A172 (cell line): ENCODE data around the gene PABPN1. TPM values are rescaled to one million over a fixed set of nuclear protein-coding genes. Genes with fewer than 3 reads are reported as not detected.
"Not testable (repeated sequence)": the region's sequence is repeated elsewhere in the genome, so short reads cannot be mapped to it uniquely, and the experiment has no call there.

Experiments used
- DNase-seq: peaks from one replicate; pipeline ENCODE4 v3.0.0-alpha.2; 2015; ENCODE audit warnings: low spot score
- total RNA-seq: library from RNA; depleted of rRNA; stranded (reverse); fragments of >200 nt; shearing (Covaris generic); gene quantifications from 2 replicates; pipeline ENCODE4 v1.2.3, GENCODE V29; 2014

Gene PABPN1
- total RNA-seq, 1 experiment from 2014 or later: 66.5 TPM

GRCh38 chr14:23301288-23301968, 19.8 kb upstream of the PABPN1 start:
- DNase-seq: peak; percentile 88

DNA sequence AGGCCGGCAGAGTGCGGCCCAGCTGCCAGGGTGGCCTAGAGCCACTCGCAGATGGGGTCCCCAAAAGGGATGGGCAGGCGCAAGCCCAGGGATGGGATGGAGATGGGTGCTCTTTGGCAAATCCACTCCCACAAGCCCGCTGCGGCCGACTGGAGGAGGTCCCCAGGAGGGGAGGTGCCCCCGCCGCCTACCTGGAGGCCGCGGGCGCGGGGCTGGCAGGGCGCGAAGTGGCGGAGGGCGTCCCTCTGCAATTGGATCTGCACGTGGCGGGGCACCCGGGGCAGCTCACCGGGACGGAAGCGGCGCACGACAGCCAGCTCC, 19.3 kb upstream of the PABPN1 start:
- no peak for DNase-seq

GRCh38 chr14:23302290-23303225, 18.7 kb upstream of the PABPN1 start, which contains the start of gene PPP1R3E:
TSS of gene PPP1R3E (minus strand) at chr14:23302859. CDS start at chr14:23302576, 283 bp downstream.
- DNase-seq: peak; percentile 16

DNA sequence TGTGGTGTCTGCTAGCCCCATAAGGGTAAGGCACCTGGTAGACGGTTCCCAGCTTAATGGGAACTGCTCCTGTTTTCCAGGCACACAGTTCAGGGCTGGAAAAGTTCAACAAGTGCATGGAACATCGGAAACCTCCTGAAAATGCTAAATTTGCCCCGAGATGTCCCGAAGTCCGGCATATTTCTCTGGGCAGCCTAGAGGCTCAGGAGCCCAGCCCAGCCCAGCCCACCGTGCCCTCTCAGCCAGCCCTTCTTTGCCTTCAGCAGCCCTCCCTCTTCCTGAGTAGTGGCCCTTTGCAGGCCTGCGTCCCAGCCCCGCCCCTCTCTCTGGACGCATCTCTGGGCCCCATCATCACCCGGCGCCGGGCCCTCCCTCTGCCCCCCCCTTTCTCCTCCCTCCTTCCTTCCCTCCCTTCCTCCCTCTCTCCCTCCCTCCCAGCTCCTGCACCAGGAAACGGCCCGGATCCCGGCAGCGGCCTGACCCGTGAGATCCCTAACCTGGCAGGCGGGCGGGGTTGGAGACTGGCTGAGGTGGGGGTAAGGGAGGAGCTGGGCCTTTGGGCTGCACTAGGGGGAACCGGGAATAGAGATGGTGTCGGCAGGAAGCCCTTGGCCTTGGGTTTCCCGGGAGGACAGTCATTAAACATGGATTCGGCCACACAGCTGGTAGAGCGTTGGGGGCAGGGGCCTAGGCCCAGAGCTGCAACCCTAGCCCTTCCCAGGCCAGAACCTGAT, 14.7 kb upstream of the PABPN1 start, which contains the start of gene BCL2L2:
Gene BCL2L2, plus strand, starts transcription at position 422 of the 734 bp plus-strand sequence. CDS start 935 bp downstream, outside the sequence.
- DNase-seq: peak; percentile 78

GRCh38 chr14:23307146-23307530, 14.1 kb upstream of the PABPN1 start:
- DNase-seq: no peak

- peak; percentile 8 for DNase-seq
Measured at GRCh38 chr14:23307687-23308644, 13.3 kb upstream of the PABPN1 start.

GRCh38 chr14:23308721-23309445, 12.4 kb upstream of the PABPN1 start:
- DNase-seq: no peak

- DNase-seq: no peak
Measured at GRCh38 chr14:23310546-23310945, 10.7 kb upstream of the PABPN1 start.

DNA sequence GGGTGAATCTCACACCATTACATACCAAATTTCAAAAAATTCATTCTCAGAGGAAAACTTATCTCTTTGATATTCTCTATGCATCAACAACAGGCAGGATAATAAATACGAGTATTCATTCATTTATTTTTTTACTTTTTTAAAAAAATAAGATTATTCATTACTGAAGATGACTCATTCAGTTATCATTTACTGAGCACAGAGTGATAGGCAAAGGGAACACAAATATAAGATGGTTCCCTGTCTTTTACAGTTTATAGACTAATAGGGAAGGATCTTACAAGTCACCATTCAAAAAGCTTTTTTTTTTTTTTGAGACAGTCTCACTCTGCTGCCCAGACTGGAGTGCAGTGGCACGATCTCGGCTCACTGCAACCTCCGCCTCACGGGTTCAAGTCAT, 5.0 kb upstream of the PABPN1 start:
- no peak for DNase-seq

DNA sequence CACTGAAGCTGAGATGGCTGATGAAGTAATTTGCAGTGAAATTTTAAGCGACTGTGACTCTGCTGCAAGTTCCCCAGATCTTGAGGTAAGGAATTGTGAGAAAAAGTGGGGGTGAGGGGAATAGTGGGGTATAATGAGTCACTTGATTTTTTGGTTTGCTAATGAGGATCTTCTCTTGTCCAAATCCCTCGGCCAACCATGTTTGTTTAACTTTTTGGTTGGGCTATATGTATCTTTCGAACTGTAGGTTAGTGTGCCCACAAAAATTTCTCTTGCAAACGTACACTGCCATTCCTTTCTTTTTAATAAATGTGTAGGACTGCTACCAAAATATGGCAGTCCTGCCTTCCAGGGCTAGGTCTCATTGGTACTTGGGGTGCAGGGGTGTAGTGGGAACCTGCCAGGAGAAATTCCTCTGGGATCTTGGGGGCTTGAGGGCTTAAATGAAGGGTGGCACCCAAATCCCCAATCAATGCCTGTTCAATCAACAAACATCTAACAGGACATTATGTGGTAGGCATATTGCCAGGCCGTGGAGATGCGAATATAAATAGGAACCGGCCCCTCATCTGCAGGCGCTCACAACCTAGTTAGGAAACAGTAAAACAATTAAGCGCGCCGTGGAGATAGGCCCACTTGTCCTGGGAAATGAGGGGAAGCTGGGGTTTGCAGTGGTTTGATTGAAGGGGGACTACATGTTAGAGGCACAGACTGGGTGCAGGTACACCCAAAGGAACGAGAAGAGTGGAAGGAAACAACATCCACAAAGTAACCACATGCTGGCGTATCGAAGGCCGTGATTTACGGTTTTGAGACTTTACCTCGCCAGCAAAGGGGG, 1.3 kb upstream of the PABPN1 start:
- no peak for DNase-seq

GRCh38 chr14:23321572-23322547, 603 bp downstream of the PABPN1 start:
- peak; percentile 6 for DNase-seq

- no peak for DNase-seq
Measured at GRCh38 chr14:23322568-23323517, 1.6 kb downstream of the PABPN1 start.

DNA sequence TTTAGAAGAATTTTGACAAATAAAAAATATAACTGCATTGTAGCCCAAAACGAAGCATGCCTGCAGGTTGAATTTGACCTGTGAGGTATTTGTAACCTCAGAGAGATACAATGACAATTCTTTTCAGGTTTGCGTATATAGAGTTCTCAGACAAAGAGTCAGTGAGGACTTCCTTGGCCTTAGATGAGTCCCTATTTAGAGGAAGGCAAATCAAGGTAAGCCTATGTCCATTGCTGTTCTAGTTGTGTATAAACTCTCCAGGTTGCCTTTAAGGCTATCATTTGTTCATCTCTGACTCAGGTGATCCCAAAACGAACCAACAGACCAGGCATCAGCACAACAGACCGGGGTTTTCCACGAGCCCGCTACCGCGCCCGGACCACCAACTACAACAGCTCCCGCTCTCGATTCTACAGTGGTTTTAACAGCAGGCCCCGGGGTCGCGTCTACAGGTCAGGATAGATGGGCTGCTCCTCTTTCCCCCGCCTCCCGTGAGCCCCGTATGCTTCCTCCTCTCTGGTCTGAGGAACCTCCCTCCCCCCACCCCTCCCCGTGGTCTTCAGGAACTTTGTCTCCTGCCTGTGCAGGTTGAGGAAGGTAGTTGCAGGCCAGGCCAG, 2.7 kb downstream of the PABPN1 start:
- DNase-seq: no peak

- DNase-seq: no peak
Measured at GRCh38 chr14:23324455-23324846, 3.2 kb downstream of the PABPN1 start.

GRCh38 chr14:23324993-23325392, 3.7 kb downstream of the PABPN1 start:
- no peak for DNase-seq

- DNase-seq: not testable (repeated sequence)
Measured at GRCh38 chr14:23325746-23326145, 4.5 kb downstream of the PABPN1 start.
